Measurements from ENCODE around the gene OVOL2. TPM values are rescaled to one million over a fixed set of nuclear protein-coding genes. Genes with fewer than 3 reads are reported as not detected.

OVOL2 gene
- total RNA-seq, 1 experiment from 2014 or later: 20.7 TPM

- no peak overlapping the region for H3K4me2 ChIP-seq
- POLR2A ChIA-PET (ENCODE audit: unreplicated experiment): no interaction called here
These were observed 36.5 kb upstream of the OVOL2 start for GRCh38 chr20:18094191-18094590.

DNA sequence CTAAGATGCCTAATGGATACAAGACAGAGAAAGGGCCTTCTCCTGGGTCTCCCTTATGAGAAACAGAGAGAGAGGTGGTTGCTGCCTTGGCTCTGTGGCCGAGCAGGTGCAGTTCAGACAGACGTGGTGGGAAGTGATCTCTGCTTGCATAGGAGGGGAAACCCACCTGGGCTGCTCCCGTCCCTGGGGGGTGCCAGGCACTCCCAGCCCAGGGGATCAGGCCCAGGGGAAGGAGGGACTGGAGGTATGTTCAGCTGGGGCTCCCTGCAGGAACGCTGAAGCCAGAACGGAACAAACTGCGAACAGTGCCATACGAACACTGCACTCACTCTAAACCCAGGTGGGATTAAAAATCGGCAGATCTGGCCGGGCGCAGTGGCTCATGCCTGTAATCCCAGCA lies 35.7 kb upstream of the OVOL2 start:
- Histone ChIP-seq H3K4me3 (no peak overlapping the region), H4K20me1 (ENCODE audit: insufficient read depth) (no peaks in the 10 kb centered on the region), H3K36me3 (ENCODE audit: low read depth) (no peaks in the 10 kb centered on the region), H3K4me1 (replicated peaks; ENCODE audit: insufficient read depth) (no peaks in the 10 kb centered on the region), H3K9me3 (ENCODE audit: insufficient read depth, low read depth) (no peaks in the 10 kb centered on the region), H3K79me2 (ENCODE audit: low read depth) (no peaks in the 10 kb centered on the region), H2AFZ (no peak overlapping the region), H3K9me2 (ENCODE audit: insufficient read depth) (no peaks in the 10 kb centered on the region), H3K27me3 (ENCODE audit: insufficient read depth, low read depth) (no peaks in the 10 kb centered on the region), H3K4me2 (no peak overlapping the region), H3F3A (ENCODE audit: insufficient read depth, low read depth) (no peaks in the 10 kb centered on the region), H3K27ac (no peak overlapping the region)
- no peak for DNase-seq
- TF ChIP-seq EZH2 (IDR thresholded peaks at IDR 0.05; ENCODE audit: low read depth) (no peak), CTCF (conservative IDR thresholded peaks at IDR 0.05) (no peak)
- CTCF ChIA-PET: interaction anchor here (0.6 kb wide), 1 partner anchor 98 kb away, joined by 4 read pairs; no protein-coding TSS in a partner anchor
- no TSS peak for BruUV-seq (replicated peaks)
- intact Hi-C loops (cut with micrococcal nuclease; ENCODE audit: unreplicated experiment): no loop called here
- POLR2A ChIA-PET (ENCODE audit: unreplicated experiment): no interaction called here

More at GRCh38 chr20:18094191-18094590, 36.5 kb upstream of the OVOL2 start:
- Histone ChIP-seq H3K4me3 (no peak overlapping the region), H3K4me1 (replicated peaks; ENCODE audit: insufficient read depth) (no peaks in the 10 kb centered on the region), H2AFZ (no peak overlapping the region), H3K9me3 (ENCODE audit: insufficient read depth, low read depth) (no peaks in the 10 kb centered on the region), H3K9me2 (ENCODE audit: insufficient read depth) (no peaks in the 10 kb centered on the region), H3F3A (ENCODE audit: insufficient read depth, low read depth) (no peaks in the 10 kb centered on the region), H3K27me3 (ENCODE audit: insufficient read depth, low read depth) (no peaks in the 10 kb centered on the region), H4K20me1 (ENCODE audit: insufficient read depth) (no peaks in the 10 kb centered on the region), H3K79me2 (ENCODE audit: low read depth) (no peaks in the 10 kb centered on the region), H3K27ac (no peak overlapping the region), H3K36me3 (ENCODE audit: low read depth) (no peaks in the 10 kb centered on the region)
- intact Hi-C loops (cut with micrococcal nuclease; ENCODE audit: unreplicated experiment): no loop called here
- DNase-seq: no peak
- no TSS peak for BruUV-seq (replicated peaks)
- TF ChIP-seq EZH2 (IDR thresholded peaks at IDR 0.05; ENCODE audit: low read depth) (no peak), CTCF (conservative IDR thresholded peaks at IDR 0.05) (no peak)
- CTCF ChIA-PET: no interaction called here

DNA sequence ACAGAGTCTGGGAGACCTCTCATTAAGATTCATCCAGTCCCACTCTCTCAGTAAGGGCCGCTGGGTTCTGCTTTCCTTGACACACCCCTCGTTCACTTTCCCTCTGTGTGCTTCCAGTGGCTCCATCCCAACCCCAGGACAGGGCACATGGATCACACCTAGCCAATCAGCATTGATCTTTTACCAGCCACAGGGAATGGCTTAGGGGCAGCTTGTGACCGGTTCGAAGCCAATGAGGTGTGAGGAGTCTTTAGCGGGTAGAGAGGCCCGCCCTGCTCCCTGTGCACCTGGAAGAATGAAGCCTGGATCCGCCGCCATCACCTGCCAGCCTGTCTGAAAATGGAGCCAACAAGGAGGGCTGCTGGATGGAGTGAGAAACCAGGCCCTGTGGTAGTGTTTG lies 35.2 kb upstream of the OVOL2 start:
- no peaks in the 10 kb centered on the region for H3K9me2 ChIP-seq (ENCODE audit: insufficient read depth)
- H3K36me3 ChIP-seq (ENCODE audit: low read depth): no peaks in the 10 kb centered on the region
- no peaks in the 10 kb centered on the region for H3K9me3 ChIP-seq (ENCODE audit: insufficient read depth, low read depth)
- H3K79me2 ChIP-seq (ENCODE audit: low read depth): no peaks in the 10 kb centered on the region
- no peak for DNase-seq
- POLR2A ChIA-PET (ENCODE audit: unreplicated experiment): no interaction called here
- CTCF ChIA-PET: interaction anchor here (0.6 kb wide), 1 partner anchor 97 kb away, joined by 4 read pairs; no protein-coding TSS in a partner anchor
- no peak overlapping the region for H3K4me3 ChIP-seq
- no peaks in the 10 kb centered on the region for H3K4me1 ChIP-seq (replicated peaks; ENCODE audit: insufficient read depth)
- H3K27me3 ChIP-seq (ENCODE audit: insufficient read depth, low read depth): no peaks in the 10 kb centered on the region
- H3K4me2 ChIP-seq: no peak overlapping the region
- BruUV-seq (replicated peaks): no TSS peak
- no peaks in the 10 kb centered on the region for H4K20me1 ChIP-seq (ENCODE audit: insufficient read depth)
- H3K27ac ChIP-seq: no peak overlapping the region
- intact Hi-C loops (cut with micrococcal nuclease; ENCODE audit: unreplicated experiment): no loop called here
- H2AFZ ChIP-seq: no peak overlapping the region
- no peaks in the 10 kb centered on the region for H3F3A ChIP-seq (ENCODE audit: insufficient read depth, low read depth)
- TF ChIP-seq CTCF (conservative IDR thresholded peaks at IDR 0.05): no peak
- no peak for TF ChIP-seq EZH2 (IDR thresholded peaks at IDR 0.05; ENCODE audit: low read depth)
